SJCRH30 (cell line): ENCODE measurements around the gene FERMT1. TPM values are rescaled to one million over a fixed set of nuclear protein-coding genes. Genes with fewer than 3 reads are reported as not detected.
"Not testable (repeated sequence)": the region's sequence is repeated elsewhere in the genome, so short reads cannot be mapped to it uniquely, and the experiment has no call there.

Experiments used
- DNase-seq, 2 experiments: peaks; one replicate each; pipeline ENCODE4 v3.0.0-alpha.2; 2015 to 2020
- H3K27ac ChIP-seq: fragments of 250-450 bp; sonication (Bioruptor Pico); 2 replicates; pipeline ENCODE4 v1.5.1; 2020; ENCODE audit warnings: mild to moderate bottlenecking, moderate library complexity
- H3K27me3 ChIP-seq: fragments of 250-450 bp; sonication (Bioruptor Pico); 2 replicates; pipeline ENCODE4 v1.5.1; 2020; ENCODE audit warnings: mild to moderate bottlenecking, moderate library complexity
- H3K36me3 ChIP-seq: fragments of 250-450 bp; sonication (Bioruptor Pico); 2 replicates; pipeline ENCODE4 v1.5.1; 2020; ENCODE audit warnings: mild to moderate bottlenecking, moderate library complexity
- H3K4me1 ChIP-seq: fragments of 250-450 bp; sonication (Bioruptor Pico); 2 replicates; pipeline ENCODE4 v1.5.1; 2020; ENCODE audit warnings: mild to moderate bottlenecking, moderate library complexity
- H3K4me3 ChIP-seq: fragments of 250-450 bp; sonication (Bioruptor Pico); 2 replicates; pipeline ENCODE4 v1.5.1; 2020; ENCODE audit warnings: mild to moderate bottlenecking, moderate library complexity
- H3K9me3 ChIP-seq: fragments of 250-450 bp; sonication (Bioruptor Pico); replicated peaks from 2 replicates; pipeline ENCODE4 v1.5.1; 2020; ENCODE audit warnings: mild to moderate bottlenecking, moderate library complexity
- total RNA-seq: library from RNA; depleted of rRNA; stranded (reverse); fragments of >200 nt; shearing (Covaris generic); gene quantifications from 2 replicates; pipeline ENCODE4 v1.2.3, GENCODE V29; 2014

The FERMT1 gene
- total RNA-seq, 1 experiment from 2014 or later: 4.7 TPM

DNA sequence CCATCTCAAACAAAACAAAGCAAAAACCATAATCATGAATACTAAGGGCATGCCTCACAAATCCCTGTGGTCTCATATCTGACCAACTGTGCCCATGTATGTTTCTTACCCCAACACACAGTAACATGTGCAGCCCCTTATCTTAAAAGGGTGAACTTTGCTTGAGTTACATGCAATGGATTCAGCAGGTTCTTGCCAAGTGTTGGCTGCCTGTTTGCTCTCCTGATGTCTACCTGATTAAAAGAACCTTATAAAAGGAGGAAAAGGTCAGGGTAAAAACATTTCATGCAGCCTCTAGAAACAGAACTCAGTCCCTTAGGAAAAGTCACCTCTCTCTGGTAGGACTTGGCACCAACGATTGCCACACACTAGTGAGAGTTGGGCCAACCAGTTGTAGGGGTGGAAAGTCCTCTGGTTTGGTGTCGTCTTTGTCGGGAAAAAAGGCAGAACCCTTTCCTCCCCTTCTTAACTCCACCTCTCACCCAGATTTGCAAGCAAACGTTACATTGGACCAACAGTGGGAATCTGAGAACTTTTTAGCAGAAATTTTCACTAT is 55.0 kb downstream of the FERMT1 start:
- no peak overlapping the region for H3K4me3 ChIP-seq
- H3K4me1 ChIP-seq: no peaks in the 10 kb centered on the region
- no peak for DNase-seq
- no peak overlapping the region for H3K27ac ChIP-seq
- peaks cover 2% of the 10 kb centered on the region; the same call in 1 of the 2 replicates for H3K36me3 ChIP-seq
- no peaks in the 10 kb centered on the region for H3K9me3 ChIP-seq
- H3K27me3 ChIP-seq: no peaks in the 10 kb centered on the region

- Histone ChIP-seq H3K36me3 (0 out of 2 replicates have a peak, but pooled peaks cover 2% of the 10 kb centered on the region), H3K4me1 (no peaks in the 10 kb centered on the region), H3K27ac (no peak overlapping the region), H3K9me3 (no peaks in the 10 kb centered on the region), H3K4me3 (no peak overlapping the region), H3K27me3 (no peaks in the 10 kb centered on the region)
- no peak for DNase-seq
These were observed 56.2 kb downstream of the FERMT1 start for GRCh38 chr20:6066582-6066981.

- no peaks in the 10 kb centered on the region for H3K4me1 ChIP-seq
- no peak overlapping the region for H3K4me3 ChIP-seq
- no peaks in the 10 kb centered on the region for H3K27me3 ChIP-seq
- H3K36me3 ChIP-seq: 0 out of 2 replicates have a peak, but pooled peaks cover 2% of the 10 kb centered on the region
- no peaks in the 10 kb centered on the region for H3K9me3 ChIP-seq
- no peak for DNase-seq
- H3K27ac ChIP-seq: no peak overlapping the region
These were observed 61.3 kb downstream of the FERMT1 start for GRCh38 chr20:6061544-6061943.

GRCh38 chr20:6060213-6060612 is 62.6 kb downstream of the FERMT1 start:
- no peak overlapping the region for H3K4me3 ChIP-seq

GRCh38 chr20:6058684-6059295 is 64.0 kb downstream of the FERMT1 start:
- no peak for DNase-seq
- Histone ChIP-seq H3K27ac (no peak overlapping the region), H3K4me1 (peaks cover 8% of the 10 kb centered on the region; the same call in 1 of the 2 replicates), H3K27me3 (no peaks in the 10 kb centered on the region), H3K4me3 (no peak overlapping the region), H3K9me3 (no peaks in the 10 kb centered on the region), H3K36me3 (no peaks in the 10 kb centered on the region)

More at GRCh38 chr20:6060213-6060612, 62.6 kb downstream of the FERMT1 start:
- H3K36me3 ChIP-seq: no peaks in the 10 kb centered on the region
- no peak for DNase-seq
- no peaks in the 10 kb centered on the region for H3K27me3 ChIP-seq
- no peaks in the 10 kb centered on the region for H3K9me3 ChIP-seq
- no peak overlapping the region for H3K27ac ChIP-seq
- peaks cover 7% of the 10 kb centered on the region; the same call in 1 of the 2 replicates for H3K4me1 ChIP-seq

- Histone ChIP-seq H3K4me3 (no peak overlapping the region), H3K9me3 (no peaks in the 10 kb centered on the region), H3K27me3 (no peaks in the 10 kb centered on the region), H3K36me3 (no peaks in the 10 kb centered on the region), H3K27ac (no peak overlapping the region), H3K4me1 (peaks cover 8% of the 10 kb centered on the region; the same call in 1 of the 2 replicates)
- DNase-seq: no peak
These were observed 65.1 kb downstream of the FERMT1 start for GRCh38 chr20:6057691-6058090.

- Histone ChIP-seq H3K27ac (no peak overlapping the region), H3K36me3 (no peaks in the 10 kb centered on the region), H3K4me1 (peaks cover 8% of the 10 kb centered on the region; the same call in 1 of the 2 replicates)
These were observed 65.7 kb downstream of the FERMT1 start for GRCh38 chr20:6057139-6057538.

DNA sequence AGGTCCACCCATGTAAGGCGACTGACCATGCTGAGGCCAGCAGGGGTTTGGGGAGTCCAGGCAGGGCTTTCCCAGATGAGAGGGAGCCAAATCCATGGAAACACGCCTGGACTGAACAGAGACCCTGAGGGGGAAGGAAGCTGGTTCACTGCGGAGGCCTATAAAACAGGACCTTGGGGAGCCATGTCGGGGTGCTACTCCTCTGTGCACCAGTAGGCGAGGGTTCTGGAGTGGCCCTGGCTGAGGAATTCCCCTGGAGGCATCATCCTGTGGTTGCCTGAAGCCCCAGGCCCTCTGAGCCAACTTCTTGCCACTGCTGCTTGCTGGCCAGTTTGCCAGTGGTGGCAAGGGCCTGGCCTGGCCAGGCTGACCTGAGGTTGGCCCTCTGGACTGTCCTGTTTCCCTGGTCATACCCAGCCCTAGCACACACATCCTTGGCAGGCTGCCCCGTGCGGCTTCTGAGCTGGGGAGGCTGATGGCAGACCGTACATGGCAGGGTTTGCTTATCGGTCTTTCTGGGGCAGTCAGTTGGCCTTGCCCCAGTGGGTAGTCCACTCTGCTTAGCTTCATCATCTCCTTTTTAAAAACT is 66.8 kb downstream of the FERMT1 start:
- peak in 1 of 2 experiments; percentile 8 for DNase-seq
- no peaks in the 10 kb centered on the region for H3K36me3 ChIP-seq
- no peaks in the 10 kb centered on the region for H3K27me3 ChIP-seq
- H3K27ac ChIP-seq: no peak overlapping the region; the same call in 1 of the 2 replicates
- no peaks in the 10 kb centered on the region for H3K9me3 ChIP-seq
- peaks cover 8% of the 10 kb centered on the region; the same call in 1 of the 2 replicates for H3K4me1 ChIP-seq
- H3K4me3 ChIP-seq: no peak overlapping the region

More at GRCh38 chr20:6057139-6057538, 65.7 kb downstream of the FERMT1 start:
- H3K27me3 ChIP-seq: no peaks in the 10 kb centered on the region
- no peak for DNase-seq
- H3K4me3 ChIP-seq: no peak overlapping the region
- no peaks in the 10 kb centered on the region for H3K9me3 ChIP-seq

DNA sequence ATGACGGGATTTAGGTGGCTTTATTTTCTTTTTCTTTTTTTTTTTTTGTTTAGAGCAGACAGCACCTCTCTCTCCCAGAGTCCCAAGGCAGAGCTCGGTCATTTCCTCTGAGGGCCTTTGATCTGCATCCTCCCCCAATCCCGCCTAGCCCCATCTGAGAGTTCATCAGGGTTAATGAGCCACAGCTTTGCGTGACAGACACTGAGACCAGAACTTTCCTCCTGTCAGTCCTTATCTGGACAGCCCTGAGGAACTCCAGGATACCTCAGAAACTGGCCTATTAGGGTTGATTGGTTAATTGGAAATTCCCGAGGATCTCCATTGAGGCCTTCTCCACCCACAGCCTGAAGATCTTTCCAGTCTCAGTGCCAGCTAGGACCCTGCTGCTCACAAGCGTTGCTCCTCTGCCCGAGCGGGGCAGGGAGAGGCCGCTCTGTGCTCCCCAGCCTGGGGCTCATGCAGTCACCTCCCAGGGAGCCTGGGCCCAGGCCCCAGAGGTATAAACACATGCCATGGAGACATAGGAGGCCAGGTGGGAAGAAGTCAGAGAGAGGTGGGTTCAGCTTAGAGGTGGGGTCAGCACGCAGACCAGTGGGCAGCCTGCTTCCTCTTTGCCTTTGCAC is 67.6 kb downstream of the FERMT1 start:
- H3K4me1 ChIP-seq: peaks cover 8% of the 10 kb centered on the region; the same call in 1 of the 2 replicates
- peak overlapping the region; percentile 67 for H3K4me3 ChIP-seq
- no peaks in the 10 kb centered on the region for H3K9me3 ChIP-seq
- no peaks in the 10 kb centered on the region for H3K36me3 ChIP-seq
- H3K27ac ChIP-seq: peak overlapping the region; percentile 88
- peak; percentile 36 to 53 for DNase-seq
- H3K27me3 ChIP-seq: no peaks in the 10 kb centered on the region

DNA sequence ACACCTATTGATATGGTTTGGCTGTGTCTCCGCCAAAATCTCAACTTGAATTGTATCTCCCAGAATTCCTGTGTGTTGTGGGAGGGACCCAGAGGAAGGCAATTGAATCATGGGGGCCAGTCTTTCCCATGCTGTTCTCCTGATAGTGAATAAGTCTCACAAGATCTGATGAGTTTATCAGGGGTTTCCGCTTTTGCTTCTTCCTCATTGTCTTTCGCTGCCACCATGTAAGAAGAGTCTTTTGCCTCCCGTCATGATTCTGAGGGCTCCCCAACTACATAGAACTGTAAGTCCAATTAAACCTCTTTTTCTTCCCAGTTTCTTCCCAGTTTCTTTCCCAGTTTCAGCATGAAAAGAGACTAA is 68.2 kb downstream of the FERMT1 start:
- H3K4me1 ChIP-seq, H3K36me3 ChIP-seq, H3K9me3 ChIP-seq, H3K27me3 ChIP-seq: not testable (repeated sequence)
- H3K27ac ChIP-seq: peak overlapping the region; percentile 88
- H3K4me3 ChIP-seq: peak overlapping the region; percentile 67
- peak; percentile 55 to 66 for DNase-seq

- no peaks in the 10 kb centered on the region for H3K36me3 ChIP-seq
- peak within 1 kb of the TSS; percentile 88 for H3K27ac ChIP-seq
- H3K9me3 ChIP-seq: no peaks in the 10 kb centered on the region
- DNase-seq: peak; percentile 83 to 94
- peak within 1 kb of the TSS; percentile 67 for H3K4me3 ChIP-seq
- no peaks in the 10 kb centered on the region for H3K27me3 ChIP-seq
- H3K4me1 ChIP-seq: peaks cover 8% of the 10 kb centered on the region; the same call in 1 of the 2 replicates
These were observed 68.8 kb downstream of the FERMT1 start, which contains the start of gene LRRN4 for GRCh38 chr20:6053776-6054688. TSS of gene LRRN4 (minus strand) at chr20:6054060. CDS start at chr20:6052799, 1,261 bp downstream.

GRCh38 chr20:6053064-6053775 is 69.6 kb downstream of the FERMT1 start:
- Histone ChIP-seq H3K9me3 (no peaks in the 10 kb centered on the region), H3K4me3 (peak overlapping the region; percentile 67), H3K4me1 (peaks cover 8% of the 10 kb centered on the region; the same call in 1 of the 2 replicates), H3K36me3 (no peaks in the 10 kb centered on the region), H3K27me3 (no peaks in the 10 kb centered on the region), H3K27ac (peak overlapping the region; percentile 88)
- DNase-seq: no peak

- H3K4me1 ChIP-seq: peaks cover 8% of the 10 kb centered on the region; the same call in 1 of the 2 replicates
- no peaks in the 10 kb centered on the region for H3K9me3 ChIP-seq
- no peak overlapping the region for H3K27ac ChIP-seq
- H3K36me3 ChIP-seq: no peaks in the 10 kb centered on the region
- H3K4me3 ChIP-seq: no peak overlapping the region
- DNase-seq: no peak
- H3K27me3 ChIP-seq: no peaks in the 10 kb centered on the region
These were observed 71.3 kb downstream of the FERMT1 start for GRCh38 chr20:6051505-6051904.
